ENCODE measurements around the gene GATC. TPM values are rescaled to one million over a fixed set of nuclear protein-coding genes. Genes with fewer than 3 reads are reported as not detected.
"Not testable (repeated sequence)": the region's sequence is repeated elsewhere in the genome, so short reads cannot be mapped to it uniquely, and the experiment has no call there.

GATC gene
- total RNA-seq, 2 experiments from 2014 or later, result 26.3 to 36.3 TPM

- ATAC-seq, POLR2A ChIA-PET: not testable (repeated sequence)
Measured at GRCh38 chr12:120487552-120487951, 41.3 kb downstream of the GATC start.

GRCh38 chr12:120488057-120488640 is 41.9 kb downstream of the GATC start:
- Mint-ChIP-seq H3K4me3 (no peak overlapping the region), H3K4me1 (no peaks in the 10 kb centered on the region), H3K27ac (no peak overlapping the region), H3K36me3 (ENCODE audit: low read depth) (no peaks in the 10 kb centered on the region), H3K9me3 (ENCODE audit: low read depth) (no peaks in the 10 kb centered on the region), H3K27me3 (no peaks in the 10 kb centered on the region)
- intact Hi-C loops (cut with DNase I, micrococcal nuclease), result no loop called here
- POLR2A ChIA-PET, result no interaction called here
- CTCF ChIA-PET, result no interaction called here
- ATAC-seq (no peak), DNase-seq (no peak)

More at GRCh38 chr12:120487552-120487951, 41.3 kb downstream of the GATC start:
- H3K36me3 Mint-ChIP-seq (ENCODE audit: low read depth); H3K4me3 Mint-ChIP-seq; H3K27ac Mint-ChIP-seq; intact Hi-C loops (cut with DNase I, micrococcal nuclease); CTCF ChIA-PET; DNase-seq; H3K9me3 Mint-ChIP-seq (ENCODE audit: low read depth); H3K4me1 Mint-ChIP-seq; H3K27me3 Mint-ChIP-seq: not testable (repeated sequence)

- Mint-ChIP-seq H3K9me3 (ENCODE audit: low read depth) (no peaks in the 10 kb centered on the region), H3K27ac (no peak overlapping the region), H3K4me1 (no peaks in the 10 kb centered on the region), H3K36me3 (ENCODE audit: low read depth) (no peaks in the 10 kb centered on the region), H3K27me3 (no peaks in the 10 kb centered on the region), H3K4me3 (no peak overlapping the region)
- POLR2A ChIA-PET, result interaction anchor here (0.5 kb wide), 1 partner anchor 24 kb away, joined by 3 read pairs; no protein-coding TSS in a partner anchor
- DNase-seq, result no peak
- ATAC-seq, result no peak
- intact Hi-C loops (cut with DNase I, micrococcal nuclease), result no loop called here
- CTCF ChIA-PET, result no interaction called here
Measured at GRCh38 chr12:120489018-120489417, 42.8 kb downstream of the GATC start.

- DNase-seq (no peak), ATAC-seq (no peak)
- Mint-ChIP-seq H3K4me1 (peaks cover 8% of the 10 kb centered on the region), H3K27ac (no peak overlapping the region), H3K27me3 (no peaks in the 10 kb centered on the region), H3K36me3 (ENCODE audit: low read depth) (no peaks in the 10 kb centered on the region), H3K4me3 (no peak overlapping the region), H3K9me3 (ENCODE audit: low read depth) (no peaks in the 10 kb centered on the region)
- ChIA-PET CTCF (interaction anchor here (0.8 to 1.3 kb wide), 2 partner anchors 20 to 21 kb away, joined by 3 read pairs; partner anchors contain the start of gene SRSF9), POLR2A (no interaction called here)
- intact Hi-C loops (cut with DNase I, micrococcal nuclease), result no loop called here
Measured at GRCh38 chr12:120490325-120490724, 44.1 kb downstream of the GATC start.

GRCh38 chr12:120490833-120491512 is 44.7 kb downstream of the GATC start:
- POLR2A ChIA-PET, result interaction anchor here (0.6 kb wide), 1 partner anchor 379 kb away, joined by 3 read pairs; no protein-coding TSS in a partner anchor
- Mint-ChIP-seq H3K4me3 (no peak overlapping the region), H3K36me3 (ENCODE audit: low read depth) (no peaks in the 10 kb centered on the region), H3K27me3 (no peaks in the 10 kb centered on the region), H3K27ac (no peak overlapping the region), H3K4me1 (peaks cover 11% of the 10 kb centered on the region), H3K9me3 (ENCODE audit: low read depth) (no peaks in the 10 kb centered on the region)
- CTCF ChIA-PET, result interaction anchor here (0.5 to 1.7 kb wide), 7 partner anchors 12 to 214 kb away, joined by 3 to 5 read pairs (median 3); partner anchors contain the start of gene SRSF9
- ATAC-seq, result no peak
- intact Hi-C loops (cut with DNase I, micrococcal nuclease), result no loop called here
- DNase-seq, result no peak

DNA sequence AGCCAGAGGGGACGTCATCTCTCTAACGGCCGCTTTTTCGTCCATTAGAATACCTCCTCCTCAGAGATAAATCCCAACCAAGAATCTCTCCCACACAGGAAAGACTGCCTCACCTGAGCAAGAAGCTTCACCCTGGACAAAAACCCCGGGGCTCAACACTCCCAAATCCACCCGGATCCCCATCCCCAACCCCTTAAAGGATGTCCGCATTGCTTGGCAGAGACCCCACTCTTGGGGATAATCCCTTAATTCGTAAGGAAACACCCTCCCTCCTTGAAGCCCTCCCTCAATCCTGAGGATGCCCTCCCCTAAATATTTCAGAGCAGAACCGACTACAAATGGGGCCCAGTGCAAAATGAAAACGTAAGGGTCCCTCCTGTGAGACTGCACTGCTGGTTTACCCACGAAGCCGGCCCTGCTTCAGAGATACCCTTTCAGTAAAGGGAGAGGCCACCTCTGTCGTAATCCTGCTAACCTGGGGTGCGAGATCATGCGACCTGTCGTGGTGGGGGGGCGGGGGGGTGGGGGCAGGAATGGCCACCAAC is 49.0 kb downstream of the GATC start:
- Mint-ChIP-seq H3K9me3 (ENCODE audit: low read depth) (no peaks in the 10 kb centered on the region), H3K27ac (peak overlapping the region; percentile 24), H3K4me3 (peak overlapping the region; percentile 91), H3K27me3 (no peaks in the 10 kb centered on the region), H3K4me1 (peaks cover 25% of the 10 kb centered on the region), H3K36me3 (ENCODE audit: low read depth) (peaks cover 26% of the 10 kb centered on the region)
- DNase-seq (no peak), ATAC-seq (peak; percentile 0)
- ChIA-PET POLR2A (interaction anchor here (0.5 to 1.6 kb wide), 4 partner anchors 28 to 510 kb away, joined by 3 to 16 read pairs (median 3); partner anchors contain the start of genes COQ5, RNU4-1 and RNU4-2), CTCF (interaction anchor here (0.6 to 2.3 kb wide), 6 partner anchors 27 to 193 kb away, joined by 3 to 7 read pairs (median 4); partner anchors contain the start of genes COQ5 and SIRT4)
- intact Hi-C loops (cut with DNase I, micrococcal nuclease), result loop anchor here in 1 of 2 experiments (1.0 kb wide), 1 partner anchor 26 kb away; the partner anchor contains the start of gene SRSF9

DNA sequence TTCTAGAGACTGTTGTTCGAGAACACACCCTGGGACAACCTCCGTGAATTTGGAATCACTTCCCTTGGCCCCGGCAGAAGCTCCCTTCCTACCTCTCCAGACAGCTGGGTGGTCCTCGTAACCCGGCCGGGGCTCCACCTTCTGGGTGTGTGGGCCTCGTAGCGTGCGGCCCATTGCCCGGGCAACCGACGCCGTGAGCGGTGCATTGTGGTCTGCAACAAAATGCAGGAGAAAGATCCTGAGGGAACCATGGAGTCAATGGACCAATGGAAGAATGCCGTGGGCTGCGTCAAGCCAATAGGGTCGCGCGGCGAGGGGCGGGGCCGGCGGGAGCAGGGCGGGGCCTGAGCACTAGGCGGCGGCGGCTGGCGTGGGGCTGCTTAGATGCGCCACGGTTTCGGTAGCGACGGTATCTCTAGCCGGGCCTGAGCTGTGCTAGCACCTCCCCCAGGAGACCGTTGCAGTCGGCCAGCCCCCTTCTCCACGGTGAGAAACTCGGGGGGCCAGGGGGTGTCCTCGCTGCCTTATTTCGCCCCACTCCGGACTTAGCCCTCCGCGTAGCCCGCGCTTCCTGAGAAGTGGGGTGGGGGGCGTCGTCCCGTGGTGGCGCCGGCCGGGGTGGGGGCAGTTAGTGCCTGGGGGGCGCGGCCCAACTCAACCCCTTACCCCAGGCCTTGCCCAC is 49.6 kb downstream of the GATC start, which contains the start of gene DYNLL1:
Gene DYNLL1 (plus strand): TSS at position 383 of the 682 bp plus-strand sequence. CDS start 309 bp downstream, outside the sequence.
- peaks cover 31% of the 10 kb centered on the region for H3K4me1 Mint-ChIP-seq
- H3K27ac Mint-ChIP-seq, result peak within 1 kb of the TSS; percentile 75
- intact Hi-C loops (cut with DNase I, micrococcal nuclease), result loop anchor here (1.0 to 2.0 kb wide), 10 partner anchors 27 to 295 kb away; partner anchors contain the start of genes COQ5 (in 2 of the 2), SRSF9 (in 2 of the 2), COX6A1 (in 1 of the 2) and GATC (in 1 of the 2)
- H3K4me3 Mint-ChIP-seq, result peak within 1 kb of the TSS; percentile 91
- no peaks in the 10 kb centered on the region for H3K9me3 Mint-ChIP-seq (ENCODE audit: low read depth)
- DNase-seq (peak; percentile 98), ATAC-seq (peak; percentile 98)
- H3K27me3 Mint-ChIP-seq, result no peaks in the 10 kb centered on the region
- ChIA-PET POLR2A (interaction anchor here (0.5 to 1.6 kb wide), 8 partner anchors 9 to 509 kb away, joined by 3 to 16 read pairs (median 3); partner anchors contain the start of genes COQ5, RNU4-1 and RNU4-2), CTCF (interaction anchor here (0.6 to 2.3 kb wide), 13 partner anchors 9 to 268 kb away, joined by 3 to 7 read pairs (median 3); partner anchors contain the start of genes GATC, SIRT4 and TRIAP1)
- H3K36me3 Mint-ChIP-seq (ENCODE audit: low read depth), result peaks cover 27% of the 10 kb centered on the region

DNA sequence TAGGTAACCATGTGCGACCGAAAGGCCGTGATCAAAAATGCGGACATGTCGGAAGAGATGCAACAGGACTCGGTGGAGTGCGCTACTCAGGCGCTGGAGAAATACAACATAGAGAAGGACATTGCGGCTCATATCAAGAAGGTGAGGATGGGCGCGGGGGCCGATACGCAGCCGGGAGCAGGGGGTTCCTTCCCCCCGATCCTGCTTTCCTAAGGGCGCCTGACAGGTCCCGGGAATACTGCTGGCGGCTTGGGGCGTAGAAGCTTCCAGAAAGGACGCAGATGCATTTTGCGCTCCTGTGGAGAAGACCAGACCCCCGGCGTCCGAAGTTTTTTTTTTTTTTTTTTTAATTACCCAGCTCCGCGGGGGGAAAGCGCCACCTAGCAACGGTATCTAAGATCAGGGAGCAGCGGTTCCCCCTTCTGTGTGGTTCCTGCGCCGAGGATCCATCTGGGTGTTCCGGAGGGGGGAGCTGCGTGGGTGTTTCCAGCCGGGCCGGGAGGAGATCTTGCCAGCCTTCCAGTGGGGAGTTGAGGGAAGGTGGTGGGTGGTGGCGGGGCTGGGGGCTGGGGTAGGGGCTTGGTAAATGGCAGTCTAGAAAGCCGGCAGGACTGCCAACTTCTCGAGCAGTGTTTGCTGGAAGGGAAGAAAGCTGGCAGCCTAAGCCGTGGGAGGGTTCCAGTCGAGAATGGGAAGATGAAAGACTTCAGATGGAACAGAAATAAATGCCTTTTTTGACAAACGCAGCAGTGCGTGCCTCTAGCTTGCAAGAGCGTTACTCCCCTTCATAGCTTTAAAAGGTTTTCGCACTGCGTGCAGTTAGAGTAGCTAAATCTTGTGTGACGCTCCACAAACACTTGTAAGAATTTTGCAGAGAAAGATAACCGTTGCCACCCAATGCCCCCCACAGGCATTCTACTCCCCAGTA is 50.4 kb downstream of the GATC start:
- Mint-ChIP-seq H3K27me3 (no peaks in the 10 kb centered on the region), H3K4me1 (peaks cover 32% of the 10 kb centered on the region), H3K36me3 (ENCODE audit: low read depth) (peaks cover 28% of the 10 kb centered on the region), H3K9me3 (ENCODE audit: low read depth) (no peaks in the 10 kb centered on the region), H3K4me3 (peak overlapping the region; percentile 91), H3K27ac (peak overlapping the region; percentile 75)
- ATAC-seq, result peak; percentile 20
- POLR2A ChIA-PET, result interaction anchor here (0.6 to 1.6 kb wide), 10 partner anchors 8 to 268 kb away, joined by 3 to 16 read pairs (median 3); partner anchors contain the start of genes COQ5, RNU4-1 and RNU4-2
- peak; percentile 65 for DNase-seq
- CTCF ChIA-PET, result interaction anchor here (0.7 to 2.3 kb wide), 15 partner anchors 8 to 269 kb away, joined by 3 to 7 read pairs (median 4); partner anchors contain the start of genes GATC, SIRT4 and TRIAP1
- intact Hi-C loops (cut with DNase I, micrococcal nuclease), result loop anchor here (1.0 to 2.0 kb wide), 10 partner anchors 27 to 295 kb away; partner anchors contain the start of genes COQ5 (in 2 of the 2), COX6A1 (in 1 of the 2), GATC (in 1 of the 2) and MLEC (in 1 of the 2)

DNA sequence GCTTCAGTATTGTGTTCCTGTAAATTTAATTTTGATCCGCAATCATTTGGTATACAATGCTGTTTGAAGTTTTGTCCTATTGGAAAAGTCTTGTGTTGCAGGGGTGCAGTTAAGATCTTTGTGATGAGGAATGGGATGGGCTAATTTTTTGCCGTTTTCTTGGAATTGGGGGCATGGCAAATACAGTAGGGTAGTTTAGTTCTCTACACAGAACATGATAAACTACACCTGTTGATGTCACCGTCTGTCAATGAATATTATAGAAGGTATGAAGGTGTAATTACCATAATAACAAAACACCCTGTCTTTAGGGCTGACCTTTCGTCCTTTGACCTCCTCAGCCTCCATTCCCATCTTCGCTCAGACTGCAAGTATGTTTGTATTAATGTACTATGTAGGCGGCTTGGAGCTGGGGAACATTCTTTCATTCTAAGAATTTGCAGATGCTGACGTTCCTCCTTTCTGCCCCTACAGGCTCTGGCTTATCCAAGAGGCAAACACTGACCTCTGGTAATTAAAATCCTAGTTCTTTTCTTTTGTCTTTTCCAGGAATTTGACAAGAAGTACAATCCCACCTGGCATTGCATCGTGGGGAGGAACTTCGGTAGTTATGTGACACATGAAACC is 51.4 kb downstream of the GATC start:
- no peak for DNase-seq
- POLR2A ChIA-PET, result no interaction called here
- CTCF ChIA-PET, result interaction anchor here (0.7 to 2.3 kb wide), 5 partner anchors 22 to 358 kb away, joined by 3 to 7 read pairs (median 4); no protein-coding TSS in a partner anchor
- H3K4me1 Mint-ChIP-seq, result peaks cover 32% of the 10 kb centered on the region
- H3K9me3 Mint-ChIP-seq (ENCODE audit: low read depth), result no peaks in the 10 kb centered on the region
- H3K27me3 Mint-ChIP-seq, result no peaks in the 10 kb centered on the region
- no peak for ATAC-seq
- intact Hi-C loops (cut with DNase I, micrococcal nuclease), result loop anchor here (2.0 kb wide), 3 partner anchors 31 to 59 kb away; partner anchors contain the start of genes COQ5 (in 1 of the 2), COX6A1 (in 1 of the 2), GATC (in 1 of the 2) and TRIAP1 (in 1 of the 2)
- H3K36me3 Mint-ChIP-seq (ENCODE audit: low read depth), result peaks cover 28% of the 10 kb centered on the region
- peak overlapping the region; percentile 75 for H3K27ac Mint-ChIP-seq
- peak overlapping the region; percentile 91 for H3K4me3 Mint-ChIP-seq
